ENCODE results near the gene VGLL1.

Gene VGLL1

DNA sequence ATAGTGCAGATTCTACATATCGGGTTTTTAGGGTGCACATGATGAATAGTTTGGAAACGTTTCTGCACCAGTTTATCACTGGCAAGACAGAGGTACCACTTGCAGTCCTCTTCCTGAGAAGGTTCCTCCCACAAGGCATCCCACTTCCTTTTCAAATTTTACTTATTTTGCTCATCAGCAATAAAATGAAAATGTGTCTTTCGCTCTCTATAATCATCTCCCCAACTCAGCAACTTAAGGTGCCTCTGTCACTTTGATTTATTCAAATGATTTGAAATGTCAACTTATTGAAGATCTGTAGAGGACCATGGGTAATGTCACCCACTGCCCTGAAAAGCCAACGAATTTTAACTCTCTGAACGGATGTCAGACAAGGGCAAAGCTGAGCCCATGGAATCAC, 53.2 kb downstream of the VGLL1 start:
- Histone ChIP-seq H3K9ac (ENCODE audit: low read depth, low read length) (no peak overlapping the region), H3K4me1 (ENCODE audit: insufficient read depth, low read length) (peaks cover 6% of the 10 kb centered on the region), H3K36me3 (ENCODE audit: insufficient read depth, low read length) (no peaks in the 10 kb centered on the region), H3K9me3 (ENCODE audit: control insufficient read depth, insufficient read depth, low read length) (no peaks in the 10 kb centered on the region)

- no peaks in the 10 kb centered on the region for H3K9me3 ChIP-seq (ENCODE audit: control insufficient read depth, insufficient read depth, low read length)
- no peak overlapping the region for H3K9ac ChIP-seq (ENCODE audit: low read depth, low read length)
- no peaks in the 10 kb centered on the region for H3K36me3 ChIP-seq (ENCODE audit: insufficient read depth, low read length)
- peaks cover 6% of the 10 kb centered on the region for H3K4me1 ChIP-seq (ENCODE audit: insufficient read depth, low read length)
These were observed 53.9 kb downstream of the VGLL1 start for GRCh38 chrX:136585960-136586359.

- Histone ChIP-seq H3K36me3 (ENCODE audit: insufficient read depth, low read length) (no peaks in the 10 kb centered on the region), H3K9ac (ENCODE audit: low read depth, low read length) (no peak overlapping the region), H3K4me1 (ENCODE audit: insufficient read depth, low read length) (peaks cover 6% of the 10 kb centered on the region), H3K9me3 (ENCODE audit: control insufficient read depth, insufficient read depth, low read length) (no peaks in the 10 kb centered on the region)
These were observed 54.4 kb downstream of the VGLL1 start for GRCh38 chrX:136586386-136586785.

DNA sequence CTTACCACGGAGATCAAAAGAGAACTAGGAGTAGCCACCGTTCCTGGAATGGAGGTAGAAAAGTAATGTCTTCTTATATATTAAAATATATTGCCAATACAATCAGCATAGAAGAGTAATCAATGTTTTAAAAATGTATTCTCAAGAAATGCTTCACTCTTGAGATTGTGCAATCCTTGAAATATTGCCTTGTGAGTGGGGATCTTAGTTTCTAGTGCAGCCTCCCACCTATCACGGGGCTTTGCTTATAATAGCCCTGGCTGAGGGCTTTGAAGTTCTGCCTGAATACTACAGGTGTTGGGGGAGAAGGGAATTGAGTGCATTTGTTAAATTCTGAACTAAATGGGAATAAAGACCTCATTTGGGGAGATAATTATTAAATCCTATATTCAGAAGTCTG, 55.5 kb downstream of the VGLL1 start:
- no peaks in the 10 kb centered on the region for H3K9me3 ChIP-seq (ENCODE audit: control insufficient read depth, insufficient read depth, low read length)
- no peaks in the 10 kb centered on the region for H3K36me3 ChIP-seq (ENCODE audit: insufficient read depth, low read length)
- H3K9ac ChIP-seq (ENCODE audit: low read depth, low read length), result no peak overlapping the region
- H3K4me1 ChIP-seq (ENCODE audit: insufficient read depth, low read length), result peaks cover 6% of the 10 kb centered on the region

GRCh38 chrX:136588036-136588435, 56.0 kb downstream of the VGLL1 start:
- Histone ChIP-seq H3K9ac (ENCODE audit: low read depth, low read length) (no peak overlapping the region), H3K36me3 (ENCODE audit: insufficient read depth, low read length) (no peaks in the 10 kb centered on the region), H3K9me3 (ENCODE audit: control insufficient read depth, insufficient read depth, low read length) (no peaks in the 10 kb centered on the region)

GRCh38 chrX:136589966-136590365, 58.0 kb downstream of the VGLL1 start:
- no peak overlapping the region for H3K9ac ChIP-seq (ENCODE audit: low read depth, low read length)

More at GRCh38 chrX:136588036-136588435, 56.0 kb downstream of the VGLL1 start:
- peaks cover 6% of the 10 kb centered on the region for H3K4me1 ChIP-seq (ENCODE audit: insufficient read depth, low read length)

GRCh38 chrX:136597356-136597755, 65.3 kb downstream of the VGLL1 start:
- H3K9me3 ChIP-seq (ENCODE audit: control insufficient read depth, insufficient read depth, low read length), result no peaks in the 10 kb centered on the region
- no peak overlapping the region for H3K9ac ChIP-seq (ENCODE audit: low read depth, low read length)
- no peaks in the 10 kb centered on the region for H3K4me1 ChIP-seq (ENCODE audit: insufficient read depth, low read length)
- no peaks in the 10 kb centered on the region for H3K36me3 ChIP-seq (ENCODE audit: insufficient read depth, low read length)

More at GRCh38 chrX:136589966-136590365, 58.0 kb downstream of the VGLL1 start:
- no peaks in the 10 kb centered on the region for H3K9me3 ChIP-seq (ENCODE audit: control insufficient read depth, insufficient read depth, low read length)
- no peaks in the 10 kb centered on the region for H3K36me3 ChIP-seq (ENCODE audit: insufficient read depth, low read length)
- peaks cover 6% of the 10 kb centered on the region for H3K4me1 ChIP-seq (ENCODE audit: insufficient read depth, low read length)

GRCh38 chrX:136597954-136598353, 65.9 kb downstream of the VGLL1 start:
- Histone ChIP-seq H3K9me3 (ENCODE audit: control insufficient read depth, insufficient read depth, low read length) (no peaks in the 10 kb centered on the region), H3K9ac (ENCODE audit: low read depth, low read length) (no peak overlapping the region), H3K4me1 (ENCODE audit: insufficient read depth, low read length) (no peaks in the 10 kb centered on the region), H3K36me3 (ENCODE audit: insufficient read depth, low read length) (no peaks in the 10 kb centered on the region)

- no peaks in the 10 kb centered on the region for H3K36me3 ChIP-seq (ENCODE audit: insufficient read depth, low read length)
- H3K4me1 ChIP-seq (ENCODE audit: insufficient read depth, low read length), result no peaks in the 10 kb centered on the region
- H3K9ac ChIP-seq (ENCODE audit: low read depth, low read length), result no peak overlapping the region
These were observed 66.6 kb downstream of the VGLL1 start for GRCh38 chrX:136598631-136599030.

DNA sequence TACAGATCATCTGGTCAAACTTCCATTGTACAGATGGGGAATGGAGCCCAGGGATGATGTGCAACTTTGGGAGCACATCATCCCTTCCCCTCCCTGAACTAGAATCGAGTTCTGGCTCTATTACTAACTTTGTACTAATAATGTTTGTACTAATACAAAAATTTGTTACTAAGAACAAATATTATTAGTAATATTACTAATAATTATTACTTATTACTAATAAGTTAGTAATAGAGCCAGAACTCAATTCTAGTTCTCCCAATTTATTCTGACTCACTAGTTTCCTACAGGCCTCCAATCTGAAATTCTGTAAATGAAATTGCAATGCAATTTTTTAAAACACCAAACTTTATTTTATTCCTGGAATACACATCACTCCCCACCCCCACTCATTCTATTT, 68.0 kb downstream of the VGLL1 start:
- Histone ChIP-seq H3K9ac (ENCODE audit: low read depth, low read length) (no peak overlapping the region), H3K9me3 (ENCODE audit: control insufficient read depth, insufficient read depth, low read length) (no peaks in the 10 kb centered on the region), H3K36me3 (ENCODE audit: insufficient read depth, low read length) (no peaks in the 10 kb centered on the region)

More at GRCh38 chrX:136598631-136599030, 66.6 kb downstream of the VGLL1 start:
- H3K9me3 ChIP-seq (ENCODE audit: control insufficient read depth, insufficient read depth, low read length), result no peaks in the 10 kb centered on the region

More for the DNA sequence above, 68.0 kb downstream of the VGLL1 start:
- H3K4me1 ChIP-seq (ENCODE audit: insufficient read depth, low read length), result no peaks in the 10 kb centered on the region

All from ES-I3 (cell line).